ENCODE results near the gene SERPINB5.

- TF ChIP-seq CTCF (IDR thresholded peaks at IDR 0.05) (no peak), POLR2A (IDR thresholded peaks at IDR 0.05) (no peak)
Measured at GRCh38 chr18:63515801-63516200, 39.0 kb downstream of the SERPINB5 start.
